NCI-H460 (cell line): ENCODE results near the gene LRP1B. TPM values are rescaled to one million over a fixed set of nuclear protein-coding genes. Genes with fewer than 3 reads are reported as not detected.
A peak's percentile ranks its signal among the peaks of the same experiment; 100 is the strongest.
"Not testable (repeated sequence)": the region's sequence is repeated elsewhere in the genome, so short reads cannot be mapped to it uniquely, and the experiment has no call there.

Experiments used
- DNase-seq: peaks from one replicate; pipeline ENCODE4 v3.0.0-alpha.2; 2016; ENCODE audit warnings: low read depth; ENCODE audit errors: extremely low read depth
- total RNA-seq: library from RNA; depleted of rRNA; stranded (reverse); fragments of >200 nt; shearing (Covaris generic); gene quantifications from 2 replicates; pipeline ENCODE4 v1.2.3, GENCODE V29; 2014

The LRP1B gene
- total RNA-seq, 1 experiment from 2014 or later, result 4.0 TPM

DNA sequence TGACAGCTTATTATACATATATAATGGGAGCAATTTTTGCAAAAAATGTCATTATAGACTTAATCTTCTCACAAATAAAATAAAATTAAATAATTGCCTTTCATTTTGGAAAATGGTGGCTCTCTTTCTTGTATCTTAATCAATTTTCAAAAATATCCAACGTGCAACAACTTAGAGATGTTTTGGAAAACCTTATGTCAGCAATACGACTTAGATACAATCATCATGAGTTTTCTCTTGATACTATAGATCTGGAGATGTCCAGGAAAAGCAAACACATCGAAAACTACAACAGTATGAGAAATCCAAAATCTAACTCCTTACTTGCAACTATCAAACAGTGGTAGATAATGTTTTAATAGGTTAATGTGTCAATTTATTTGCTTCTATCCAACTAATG lies 1529.0 kb downstream of the LRP1B start:
- no peak for DNase-seq

DNA sequence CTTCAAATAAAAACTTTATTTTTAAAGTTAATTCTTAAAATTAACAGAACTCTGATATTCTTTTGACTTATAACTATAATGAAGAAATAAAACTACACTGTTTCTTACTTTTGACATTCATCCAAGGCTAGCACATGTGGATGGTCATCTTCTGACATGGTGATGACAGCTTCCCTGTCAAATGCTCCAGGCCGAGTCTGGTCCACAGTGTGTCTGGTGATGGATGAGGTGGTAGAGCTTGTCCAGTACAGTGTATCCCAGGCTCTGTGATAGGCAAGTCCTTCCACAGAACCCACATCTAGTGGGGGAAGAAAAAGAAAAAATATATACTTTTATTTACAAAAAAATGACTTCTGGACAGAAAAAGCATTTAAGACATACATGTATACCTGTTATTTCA lies 1529.5 kb downstream of the LRP1B start:
- no peak for DNase-seq

GRCh38 chr2:140600116-140600515 lies 1530.7 kb downstream of the LRP1B start:
- DNase-seq, result no peak

DNA sequence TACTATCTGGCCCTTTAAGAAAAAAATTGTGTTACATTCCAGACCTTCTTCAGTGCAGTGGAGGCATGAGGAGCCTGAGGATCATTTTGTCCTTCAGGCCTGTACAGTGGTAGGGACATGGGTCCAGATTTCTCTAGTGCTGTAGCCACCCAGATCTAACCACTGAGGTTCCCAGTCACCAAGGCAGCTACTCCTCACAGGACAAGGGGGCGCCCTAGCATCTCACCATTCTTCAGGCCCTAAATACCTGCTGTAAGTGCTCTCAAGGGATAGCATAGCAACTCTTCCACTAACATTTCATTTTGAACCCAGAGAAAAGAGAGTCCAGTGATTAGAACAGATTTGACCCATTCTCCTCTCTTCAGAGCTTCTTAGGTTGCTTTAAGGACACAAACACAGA lies 1533.0 kb downstream of the LRP1B start:
- no peak for DNase-seq

DNA sequence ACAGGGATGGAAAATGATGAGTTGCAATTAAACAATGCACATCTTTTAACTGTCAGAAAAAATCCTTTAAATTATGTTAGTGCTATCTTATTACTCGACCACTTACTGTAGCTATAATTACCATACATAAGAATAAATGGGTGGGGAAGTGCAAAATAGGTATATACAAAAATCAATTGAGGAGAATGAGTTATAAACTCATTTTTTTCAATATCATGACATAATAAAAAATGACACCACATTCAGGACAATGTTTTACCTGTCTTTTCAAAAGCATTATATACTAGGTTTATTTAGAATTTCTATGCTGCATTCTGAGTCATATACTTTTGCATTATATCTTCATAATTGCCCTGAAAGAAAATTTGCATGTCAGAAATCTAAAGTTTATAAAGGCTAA lies 1533.6 kb downstream of the LRP1B start:
- no peak for DNase-seq

GRCh38 chr2:140596447-140596846 lies 1534.4 kb downstream of the LRP1B start:
- DNase-seq, result no peak

DNA sequence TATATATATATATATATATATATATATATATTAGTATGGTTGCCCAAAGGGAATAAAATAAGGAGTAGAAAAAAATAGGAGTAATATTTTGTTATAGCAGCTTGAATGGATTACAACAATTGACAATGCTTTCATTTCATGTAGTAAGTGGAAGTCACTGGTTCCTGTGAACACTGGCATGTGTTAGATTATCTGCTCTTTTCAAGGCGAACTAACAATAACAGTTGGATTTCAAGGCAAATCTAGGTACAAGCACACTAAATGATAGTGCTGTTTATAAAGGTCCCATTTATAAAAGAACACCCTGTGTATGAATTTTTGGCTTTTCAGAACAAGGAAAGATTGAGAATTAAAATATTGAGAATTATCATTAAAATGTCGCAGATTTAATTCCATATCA lies 1535.7 kb downstream of the LRP1B start:
- no peak for DNase-seq

GRCh38 chr2:140593132-140593531 lies 1537.7 kb downstream of the LRP1B start:
- no peak for DNase-seq

GRCh38 chr2:140589696-140590095 lies 1541.1 kb downstream of the LRP1B start:
- DNase-seq, result no peak

DNA sequence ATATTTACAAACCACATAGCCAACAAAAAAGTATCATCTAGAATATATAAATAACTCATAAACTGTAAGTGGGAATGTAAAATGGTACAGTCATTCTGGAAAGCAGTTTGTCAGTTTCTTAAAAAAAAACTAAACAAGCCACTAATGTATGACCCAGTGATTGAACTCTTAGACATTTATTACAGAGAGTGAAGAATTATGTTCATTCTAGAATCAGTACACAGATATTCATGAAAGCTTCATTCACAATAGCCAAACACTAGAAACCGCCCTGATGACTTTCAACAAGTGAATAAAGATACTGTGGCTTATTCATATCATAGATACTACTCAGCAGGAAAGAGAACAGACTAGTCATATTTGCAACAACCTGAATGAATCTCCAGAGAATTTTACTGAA lies 1541.5 kb downstream of the LRP1B start:
- no peak for DNase-seq

DNA sequence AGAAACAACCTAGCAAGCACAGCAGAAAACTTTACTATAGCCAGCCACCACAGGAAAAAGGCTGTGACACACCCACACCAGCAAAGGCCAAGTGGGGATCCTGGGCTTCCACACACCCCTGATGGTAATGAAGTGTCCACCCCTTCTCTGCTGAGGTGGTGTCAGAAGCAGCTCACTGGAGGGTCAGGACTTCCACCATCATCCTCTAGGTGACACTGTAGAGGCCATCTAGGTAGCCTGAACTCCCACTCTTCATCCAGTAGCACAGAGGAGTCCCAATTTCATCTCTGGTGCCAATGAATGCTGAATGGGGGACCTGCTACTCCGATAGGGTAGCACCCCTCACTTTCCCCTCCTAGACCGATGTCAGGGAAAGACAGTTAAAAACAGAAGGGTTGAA lies 1544.4 kb downstream of the LRP1B start:
- peak; percentile 40 for DNase-seq

- no peak for DNase-seq
These were observed 1545.8 kb downstream of the LRP1B start for GRCh38 chr2:140585016-140585415.

GRCh38 chr2:140584471-140584870 lies 1546.3 kb downstream of the LRP1B start:
- DNase-seq, result no peak

DNA sequence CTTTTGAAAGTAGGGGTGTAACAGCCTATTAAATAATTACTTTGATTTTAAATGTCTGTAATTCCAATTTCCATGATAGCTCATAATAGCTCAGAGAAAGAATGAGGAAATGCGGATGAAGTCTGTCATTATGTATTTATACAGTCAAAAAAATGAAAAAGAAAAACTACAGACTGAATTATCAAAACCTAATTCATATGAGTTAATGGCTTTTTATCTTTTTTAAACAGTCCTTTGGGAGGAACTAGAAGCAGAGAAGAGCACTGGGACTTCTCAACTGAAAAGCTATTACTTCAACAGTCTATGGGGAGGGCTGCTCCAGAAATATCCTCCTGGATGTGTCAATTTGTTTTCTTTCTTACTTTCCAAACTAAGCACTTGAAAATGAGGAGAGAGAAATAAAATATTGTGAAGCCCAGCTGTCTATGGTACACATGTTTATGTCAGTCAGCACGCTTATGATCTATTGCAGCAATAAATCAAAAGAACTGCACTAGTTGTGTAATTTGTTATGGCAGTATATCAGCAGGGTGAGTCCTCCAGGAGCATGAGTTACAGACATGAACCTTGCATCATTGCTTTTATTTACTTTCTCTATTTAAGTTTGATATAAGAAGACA lies 1550.2 kb downstream of the LRP1B start:
- no peak for DNase-seq

GRCh38 chr2:140577453-140577852 lies 1553.4 kb downstream of the LRP1B start:
- no peak for DNase-seq

- DNase-seq, result no peak
These were observed 1563.1 kb downstream of the LRP1B start for GRCh38 chr2:140567734-140568133.

DNA sequence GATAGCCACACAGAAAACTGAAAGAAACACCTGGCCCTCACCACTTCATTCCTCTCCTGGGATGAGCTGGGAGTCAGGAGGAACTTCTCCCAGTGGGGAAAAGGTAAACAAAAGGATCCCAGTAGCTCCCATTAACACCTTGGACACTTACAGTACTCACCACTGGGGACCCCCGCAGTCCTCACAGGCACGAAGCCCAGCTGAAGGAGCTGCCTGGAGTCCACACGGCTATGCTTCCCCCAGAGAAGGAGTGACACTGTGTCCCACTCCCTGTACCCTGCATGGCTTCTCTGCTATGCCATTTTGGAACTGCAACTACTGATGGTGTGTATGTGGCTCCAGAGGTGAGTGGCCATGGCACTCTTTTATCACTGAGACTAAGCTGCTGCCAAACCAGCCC lies 1565.1 kb downstream of the LRP1B start:
- DNase-seq, result no peak

GRCh38 chr2:140555701-140556100 lies 1575.1 kb downstream of the LRP1B start:
- no peak for DNase-seq

GRCh38 chr2:140552634-140553033 lies 1578.2 kb downstream of the LRP1B start:
- DNase-seq, result no peak

DNA sequence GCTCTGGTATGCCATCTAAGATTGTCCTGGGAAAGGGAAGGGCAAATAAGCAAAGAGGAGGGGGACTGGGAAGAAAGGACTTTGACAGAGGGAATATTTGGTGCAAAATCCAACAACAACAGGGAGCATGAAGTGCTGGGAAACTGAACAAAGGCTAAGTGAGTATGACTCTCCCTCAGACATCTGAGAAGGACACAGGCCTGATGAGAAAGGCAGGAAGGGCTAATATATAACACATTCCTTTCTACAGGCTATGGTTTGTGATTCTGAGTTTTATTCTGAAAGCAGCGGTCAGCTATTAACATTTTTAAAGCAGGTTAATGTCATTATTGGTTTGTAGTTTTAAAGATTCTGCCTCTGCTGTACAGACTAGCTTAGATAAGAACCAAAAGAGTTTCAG lies 1579.5 kb downstream of the LRP1B start:
- no peak for DNase-seq

DNA sequence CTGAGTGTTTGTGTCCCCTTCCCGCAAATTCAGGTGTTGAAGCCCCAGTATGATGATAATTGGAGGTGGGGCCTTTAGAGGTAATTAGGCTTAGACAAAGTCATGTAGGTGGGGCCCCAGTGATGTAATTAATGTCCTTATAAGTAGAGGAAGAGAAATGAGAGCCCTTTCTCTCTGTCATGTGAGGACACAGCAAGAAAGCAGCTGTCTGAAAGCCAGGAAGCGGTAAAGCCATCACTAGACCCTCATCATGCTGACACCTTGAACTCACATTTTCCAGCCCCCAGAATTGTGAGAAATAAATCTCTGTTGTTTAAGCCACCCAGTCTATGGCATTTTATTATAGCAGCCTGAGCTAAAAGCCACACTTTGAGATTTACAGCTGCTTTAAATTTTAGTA lies 1580.0 kb downstream of the LRP1B start:
- DNase-seq, result no peak

GRCh38 chr2:140544769-140545168 lies 1586.0 kb downstream of the LRP1B start:
- not testable (repeated sequence) for DNase-seq

DNA sequence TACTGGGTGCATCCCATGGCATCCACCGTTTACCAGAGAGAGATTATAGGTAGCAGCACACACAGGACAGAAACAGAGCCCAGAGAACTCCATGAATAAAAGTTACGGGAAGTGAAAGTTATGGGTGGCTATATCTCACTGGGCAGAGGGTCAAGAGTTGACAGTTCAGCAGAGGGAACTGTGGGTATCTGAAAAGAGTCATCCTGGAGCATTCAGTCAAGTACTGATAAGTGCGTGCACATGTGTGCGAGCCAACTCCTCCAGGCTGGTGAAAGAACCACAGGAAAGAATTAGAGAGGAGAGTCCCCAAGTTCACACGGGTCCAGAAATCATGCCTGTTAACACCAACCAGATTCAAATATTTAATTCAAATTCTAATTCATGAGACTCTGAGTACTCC lies 1588.2 kb downstream of the LRP1B start:
- DNase-seq, result no peak
